NCI-H1105 (cell line): ENCODE data around the gene AKR1B1.
A peak's percentile ranks its signal among the peaks of the same experiment; 100 is the strongest.
"Not testable (repeated sequence)": the region's sequence is repeated elsewhere in the genome, so short reads cannot be mapped to it uniquely, and the experiment has no call there.

Experiments
- DNase-seq: peaks from one replicate; lab custom pipeline; 2025; lab: John Stamatoyannopoulos, UW

Gene AKR1B1

GRCh38 chr7:134458806-134459698 lies at the start of gene AKR1B1:
Gene AKR1B1, minus strand, starts transcription at chr7:134459100. Its CDS starts 38 bp downstream, at chr7:134459062.
- DNase-seq = peak; percentile 93

GRCh38 chr7:134505856-134506255 lies 47.0 kb upstream of the AKR1B1 start:
- no peak for DNase-seq

- DNase-seq = no peak
These were observed 45.8 kb upstream of the AKR1B1 start for GRCh38 chr7:134504660-134505164.

GRCh38 chr7:134502463-134503371 lies 43.8 kb upstream of the AKR1B1 start:
- no peak for DNase-seq

GRCh38 chr7:134500982-134501381 lies 42.1 kb upstream of the AKR1B1 start:
- no peak for DNase-seq

GRCh38 chr7:134500406-134500805 lies 41.5 kb upstream of the AKR1B1 start:
- DNase-seq = no peak

- DNase-seq = no peak
These were observed 36.6 kb upstream of the AKR1B1 start for GRCh38 chr7:134495546-134495945.

- no peak for DNase-seq
These were observed 34.2 kb upstream of the AKR1B1 start for GRCh38 chr7:134493091-134493490.

- not testable (repeated sequence) for DNase-seq
These were observed 28.8 kb upstream of the AKR1B1 start for GRCh38 chr7:134487721-134488120.

- no peak for DNase-seq
These were observed 26.3 kb upstream of the AKR1B1 start for GRCh38 chr7:134485203-134485602.

- no peak for DNase-seq
These were observed 24.4 kb upstream of the AKR1B1 start for GRCh38 chr7:134483296-134483695.

GRCh38 chr7:134482858-134483257 lies 24.0 kb upstream of the AKR1B1 start:
- no peak for DNase-seq

- DNase-seq = no peak
These were observed 22.3 kb upstream of the AKR1B1 start for GRCh38 chr7:134481167-134481566.

GRCh38 chr7:134480730-134481129 lies 21.8 kb upstream of the AKR1B1 start:
- DNase-seq = no peak

- DNase-seq = no peak
These were observed 21.3 kb upstream of the AKR1B1 start for GRCh38 chr7:134480202-134480601.

GRCh38 chr7:134478707-134479106 lies 19.8 kb upstream of the AKR1B1 start:
- no peak for DNase-seq

GRCh38 chr7:134477954-134478353 lies 19.1 kb upstream of the AKR1B1 start:
- no peak for DNase-seq

- no peak for DNase-seq
These were observed 17.1 kb upstream of the AKR1B1 start for GRCh38 chr7:134476044-134476443.

GRCh38 chr7:134474828-134475227 lies 15.9 kb upstream of the AKR1B1 start:
- no peak for DNase-seq

GRCh38 chr7:134473861-134474291 lies 15.0 kb upstream of the AKR1B1 start:
- no peak for DNase-seq

- no peak for DNase-seq
These were observed 13.8 kb upstream of the AKR1B1 start for GRCh38 chr7:134472572-134473244.

GRCh38 chr7:134470864-134471263 lies 12.0 kb upstream of the AKR1B1 start:
- DNase-seq = no peak
